Measurements from ENCODE around the gene PIK3IP1.

The PIK3IP1 gene

DNA sequence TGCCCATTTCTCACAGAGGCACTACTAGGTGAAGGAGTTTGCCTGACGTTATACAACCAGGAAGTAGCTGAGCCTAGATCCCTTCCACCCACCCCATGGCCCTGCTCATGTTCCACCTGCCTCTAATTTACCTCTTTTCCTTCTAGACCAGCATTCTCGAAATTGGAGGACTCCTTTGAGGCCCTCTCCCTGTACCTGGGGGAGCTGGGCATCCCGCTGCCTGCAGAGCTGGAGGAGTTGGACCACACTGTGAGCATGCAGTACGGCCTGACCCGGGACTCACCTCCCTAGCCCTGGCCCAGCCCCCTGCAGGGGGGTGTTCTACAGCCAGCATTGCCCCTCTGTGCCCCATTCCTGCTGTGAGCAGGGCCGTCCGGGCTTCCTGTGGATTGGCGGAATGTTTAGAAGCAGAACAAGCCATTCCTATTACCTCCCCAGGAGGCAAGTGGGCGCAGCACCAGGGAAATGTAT is 14.1 kb downstream of the PIK3IP1 start:
- DNase-seq = no peak

DNA sequence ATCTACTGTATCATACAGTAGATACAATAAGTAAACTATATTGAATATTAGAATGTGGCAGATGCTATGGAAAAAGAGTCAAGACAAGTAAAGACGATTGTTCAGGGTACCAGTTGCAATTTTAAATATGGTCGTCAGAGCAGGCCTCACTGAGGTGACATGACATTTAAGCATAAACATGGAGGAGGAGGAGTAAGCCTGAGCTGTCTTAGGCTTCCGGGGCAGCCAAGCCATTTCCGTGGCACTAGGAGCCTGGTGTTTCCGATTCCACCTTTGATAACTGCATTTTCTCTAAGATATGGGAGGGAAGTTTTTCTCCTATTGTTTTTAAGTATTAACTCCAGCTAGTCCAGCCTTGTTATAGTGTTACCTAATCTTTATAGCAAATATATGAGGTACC is 14.5 kb downstream of the PIK3IP1 start:
- no peak for DNase-seq

DNA sequence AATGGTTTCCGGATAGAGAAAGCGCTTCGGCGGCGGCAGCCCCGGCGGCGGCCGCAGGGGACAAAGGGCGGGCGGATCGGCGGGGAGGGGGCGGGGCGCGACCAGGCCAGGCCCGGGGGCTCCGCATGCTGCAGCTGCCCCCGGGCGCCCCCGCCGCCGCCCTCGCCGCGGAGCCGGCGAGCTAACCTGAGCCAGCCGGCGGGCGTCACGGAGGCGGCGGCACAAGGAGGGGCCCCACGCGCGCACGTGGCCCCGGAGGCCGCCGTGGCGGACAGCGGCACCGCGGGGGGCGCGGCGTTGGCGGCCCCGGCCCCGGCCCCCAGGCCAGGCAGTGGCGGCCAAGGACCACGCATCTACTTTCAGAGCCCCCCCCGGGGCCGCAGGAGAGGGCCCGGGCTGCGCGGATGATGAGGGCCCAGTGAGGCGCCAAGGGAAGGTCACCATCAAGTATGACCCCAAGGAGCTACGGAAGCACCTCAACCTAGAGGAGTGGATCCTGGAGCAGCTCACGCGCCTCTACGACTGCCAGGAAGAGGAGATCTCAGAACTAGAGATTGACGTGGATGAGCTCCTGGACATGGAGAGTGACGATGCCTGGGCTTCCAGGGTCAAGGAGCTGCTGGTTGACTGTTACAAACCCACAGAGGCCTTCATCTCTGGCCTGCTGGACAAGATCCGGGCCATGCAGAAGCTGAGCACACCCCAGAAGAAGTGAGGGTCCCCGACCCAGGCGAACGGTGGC is 15.7 kb downstream of the PIK3IP1 start:
- no peak for DNase-seq

DNA sequence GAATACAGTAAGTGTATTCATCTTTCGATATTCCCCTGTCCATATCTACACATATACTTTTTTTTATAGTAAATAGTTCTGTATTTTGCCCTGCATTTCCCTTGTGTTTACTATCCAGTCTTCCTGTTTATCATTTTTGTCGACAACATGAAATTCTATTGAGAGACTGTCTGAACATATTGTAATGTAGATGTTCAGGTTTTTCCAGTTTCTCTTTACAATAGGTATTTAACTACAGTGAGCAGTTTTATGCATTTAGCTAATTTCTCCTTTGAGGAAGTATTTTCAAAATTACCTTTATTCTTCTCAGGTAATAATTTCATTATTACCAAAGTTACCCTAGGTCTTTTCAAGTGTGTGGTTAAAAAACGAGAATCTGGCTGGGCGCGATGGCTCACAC is 16.7 kb downstream of the PIK3IP1 start:
- DNase-seq = no peak

DNA sequence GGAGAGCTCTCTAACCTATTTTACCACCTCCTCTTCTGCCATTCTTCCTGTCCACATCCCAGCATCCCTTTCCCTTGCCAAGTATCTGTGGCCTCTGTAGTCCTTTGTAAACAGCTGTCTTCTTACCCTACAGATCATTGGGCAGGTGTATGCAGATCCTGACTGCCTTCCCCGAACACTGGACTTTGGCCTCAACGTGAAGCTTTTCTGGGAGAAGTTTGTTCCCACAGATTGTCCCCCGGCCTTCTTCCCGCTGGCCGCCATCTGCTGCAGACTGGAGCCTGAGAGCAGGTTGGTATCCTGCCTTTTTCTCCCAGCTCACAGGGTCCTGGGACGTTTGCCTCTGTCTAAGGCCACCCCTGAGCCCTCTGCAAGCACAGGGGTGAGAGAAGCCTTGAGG is 17.3 kb downstream of the PIK3IP1 start:
- no peak for DNase-seq

DNA sequence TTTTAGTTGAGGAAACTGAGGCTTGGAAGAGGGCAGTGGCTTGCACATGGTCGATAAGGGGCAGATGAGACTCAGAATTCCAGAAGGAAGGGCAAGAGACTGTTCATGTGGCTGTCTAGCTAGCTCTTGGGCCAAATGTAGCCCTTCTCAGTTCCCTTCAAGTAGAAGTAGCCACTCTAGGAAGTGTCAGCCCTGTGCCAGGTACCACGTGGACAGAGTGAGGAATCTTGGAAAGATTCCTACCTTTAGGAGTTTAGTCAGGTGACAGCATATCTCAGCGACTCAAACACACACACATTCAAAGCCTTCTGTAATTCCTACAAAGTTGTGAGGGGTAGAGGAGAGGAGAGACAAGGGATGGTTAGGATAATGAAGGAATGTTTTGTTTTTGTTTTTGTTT is 18.3 kb downstream of the PIK3IP1 start:
- no peak for DNase-seq

DNA sequence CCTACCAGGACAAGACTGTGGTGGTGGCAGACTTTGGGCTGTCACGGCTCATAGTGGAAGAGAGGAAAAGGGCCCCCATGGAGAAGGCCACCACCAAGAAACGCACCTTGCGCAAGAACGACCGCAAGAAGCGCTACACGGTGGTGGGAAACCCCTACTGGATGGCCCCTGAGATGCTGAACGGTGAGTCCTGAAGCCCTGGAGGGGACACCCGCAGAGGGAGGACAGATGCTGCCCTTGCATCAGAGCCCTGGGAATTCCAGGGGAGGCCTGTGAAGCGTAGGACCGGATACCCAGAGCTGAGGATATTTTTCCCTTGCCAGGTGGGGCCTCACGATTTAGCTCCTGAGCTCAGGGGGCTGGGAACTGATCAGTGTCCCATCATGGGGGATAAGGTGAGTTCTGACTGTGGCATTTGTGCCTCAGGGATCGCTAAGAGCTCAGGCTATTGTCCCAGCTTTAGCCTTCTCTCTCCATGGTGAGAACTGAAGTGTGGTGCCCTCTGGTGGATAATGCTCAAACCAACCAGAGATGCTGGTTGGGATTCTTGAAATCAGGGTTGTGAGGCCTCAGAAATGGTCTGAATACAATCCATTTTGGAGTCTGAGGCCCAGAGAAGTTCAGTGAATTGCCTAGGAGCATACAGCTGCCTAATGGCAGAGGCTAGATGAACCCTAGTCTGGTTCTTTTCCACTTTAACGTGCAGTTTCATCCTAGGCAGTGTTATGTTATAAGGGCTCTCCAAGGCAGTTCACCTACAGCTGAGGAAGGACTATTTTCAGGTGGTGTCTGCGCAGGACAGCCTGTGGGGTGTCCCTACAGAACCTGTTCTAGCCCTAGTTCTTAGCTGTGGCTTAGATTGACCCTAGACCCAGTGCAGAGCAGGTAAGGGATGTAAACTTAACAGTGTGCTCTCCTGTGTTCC is 19.5 kb downstream of the PIK3IP1 start:
- DNase-seq = peak; percentile 58

DNA sequence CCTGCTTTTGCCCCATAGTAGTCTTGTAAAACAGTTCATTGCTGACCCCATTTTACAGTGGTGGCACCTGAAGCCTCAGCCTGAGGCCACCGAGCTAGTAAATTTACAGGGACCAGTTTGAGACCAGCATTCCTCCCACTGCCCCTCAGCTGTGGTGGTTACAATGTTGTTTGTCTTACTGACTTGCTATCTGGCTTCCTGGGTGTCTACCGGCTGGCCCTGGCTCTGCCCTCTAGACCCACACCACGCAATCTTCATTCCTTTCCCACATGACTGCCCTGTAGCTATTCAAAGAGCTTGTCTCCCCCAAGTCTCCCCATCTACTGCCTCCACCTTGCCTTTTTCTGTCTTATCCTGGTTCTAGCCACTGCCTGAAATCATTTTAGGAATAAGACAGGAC is 20.8 kb downstream of the PIK3IP1 start:
- no peak for DNase-seq

DNA sequence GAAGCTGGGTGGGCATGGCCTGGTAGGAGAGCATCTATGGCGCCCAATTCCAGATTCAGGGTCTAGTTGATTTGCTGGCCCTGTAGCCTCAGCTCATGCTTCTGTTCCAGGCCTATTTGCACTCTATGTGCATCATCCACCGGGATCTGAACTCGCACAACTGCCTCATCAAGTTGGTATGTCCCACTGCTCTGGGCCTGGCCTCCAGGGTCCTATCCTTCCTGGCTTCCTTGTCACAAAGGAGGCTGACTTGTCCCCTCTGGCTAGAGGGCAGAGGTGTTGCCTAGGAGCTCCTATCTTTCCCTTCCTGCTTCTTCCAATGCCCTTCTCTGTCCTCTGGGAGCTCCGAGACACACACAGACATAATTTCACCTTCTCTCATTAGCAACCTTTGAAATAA is 21.3 kb downstream of the PIK3IP1 start:
- DNase-seq = no peak

DNA sequence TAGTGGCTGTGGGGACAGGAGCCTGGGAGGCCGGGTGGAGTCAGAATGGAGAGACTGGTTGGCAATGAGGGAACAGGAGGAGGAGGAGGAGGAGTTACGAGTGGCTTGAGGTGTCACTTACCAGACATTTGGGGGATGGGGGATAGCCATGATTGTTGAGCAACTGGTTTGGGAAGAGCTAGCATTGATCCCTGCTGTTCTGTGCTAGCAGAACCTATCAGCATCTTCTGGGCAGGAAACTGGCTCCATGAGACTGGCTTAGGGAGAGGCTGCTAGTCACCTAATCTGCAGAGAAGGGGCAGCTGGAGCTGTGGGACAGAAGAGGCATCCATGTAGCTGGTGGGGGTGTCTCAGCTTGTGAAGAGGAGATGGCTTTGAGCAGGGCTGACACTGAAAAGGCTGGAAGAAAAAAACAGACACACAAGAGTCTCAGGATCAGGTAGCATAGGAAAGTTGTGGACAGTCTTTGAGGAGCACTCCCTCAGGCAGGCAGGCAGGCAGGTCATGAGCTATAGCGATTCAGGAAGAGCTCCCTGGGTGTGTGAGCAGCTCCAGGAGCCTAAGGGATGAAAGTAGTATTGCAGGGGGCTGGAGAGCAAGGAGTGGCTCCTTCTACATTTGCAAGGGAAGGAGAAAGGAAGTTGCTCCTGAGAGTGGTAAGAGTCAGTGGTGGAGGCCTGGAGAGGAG is 22.3 kb downstream of the PIK3IP1 start:
- no peak for DNase-seq

DNA sequence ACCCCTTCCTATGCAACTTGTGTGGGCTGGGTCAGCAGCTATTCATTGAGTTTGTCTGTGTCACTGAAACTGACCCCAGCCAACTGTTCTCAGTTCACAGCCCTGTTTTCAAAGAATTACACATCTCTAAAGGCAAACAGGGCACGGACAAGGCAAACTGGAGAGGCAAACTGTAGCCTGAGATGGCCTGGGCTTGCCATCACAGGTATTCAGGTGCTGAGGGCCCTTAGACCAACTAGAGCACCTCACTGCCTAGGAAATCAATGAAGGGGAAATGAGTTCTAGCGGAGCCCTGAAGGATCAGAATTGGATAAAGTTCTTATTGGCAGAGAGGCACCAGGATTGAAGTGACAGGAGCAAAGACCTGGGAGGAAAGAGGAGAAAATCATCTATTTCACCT is 24.0 kb downstream of the PIK3IP1 start:
- no peak for DNase-seq

DNA sequence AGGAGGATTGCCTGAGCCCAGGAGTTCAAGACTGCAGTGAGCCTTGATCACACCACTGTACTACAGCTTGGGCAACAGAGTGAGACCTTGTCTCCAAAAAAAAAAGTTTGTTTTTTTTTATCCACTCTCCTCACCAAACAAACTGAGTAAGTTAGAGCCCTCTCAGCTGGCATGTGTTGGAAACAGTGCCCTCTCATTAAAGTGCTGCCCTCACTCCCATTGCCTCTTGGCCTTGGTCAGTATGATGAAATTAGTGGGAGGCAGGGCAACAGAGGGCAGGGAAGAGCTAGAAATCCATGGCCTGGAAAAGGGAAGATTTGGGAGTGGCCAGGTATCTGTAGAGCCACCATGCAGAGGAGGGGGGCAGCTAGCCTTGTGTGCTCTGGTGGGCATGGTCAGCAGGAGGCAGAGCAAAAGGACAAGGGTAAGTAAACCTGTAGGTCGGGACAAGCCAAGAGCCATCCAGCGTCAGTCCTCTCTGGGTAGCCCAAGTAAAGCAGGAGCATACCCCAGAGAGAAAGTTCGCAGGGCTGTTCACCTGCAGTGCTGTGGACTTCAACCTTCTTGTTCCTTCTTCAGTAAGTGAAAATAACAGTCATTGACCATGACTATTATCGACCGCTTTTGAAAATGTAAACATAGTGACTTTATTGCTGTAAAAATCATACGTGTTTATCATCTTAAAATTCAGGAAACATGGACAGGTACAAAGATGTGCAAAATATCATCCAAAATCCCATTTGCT is 28.2 kb downstream of the PIK3IP1 start:
- DNase-seq = no peak

DNA sequence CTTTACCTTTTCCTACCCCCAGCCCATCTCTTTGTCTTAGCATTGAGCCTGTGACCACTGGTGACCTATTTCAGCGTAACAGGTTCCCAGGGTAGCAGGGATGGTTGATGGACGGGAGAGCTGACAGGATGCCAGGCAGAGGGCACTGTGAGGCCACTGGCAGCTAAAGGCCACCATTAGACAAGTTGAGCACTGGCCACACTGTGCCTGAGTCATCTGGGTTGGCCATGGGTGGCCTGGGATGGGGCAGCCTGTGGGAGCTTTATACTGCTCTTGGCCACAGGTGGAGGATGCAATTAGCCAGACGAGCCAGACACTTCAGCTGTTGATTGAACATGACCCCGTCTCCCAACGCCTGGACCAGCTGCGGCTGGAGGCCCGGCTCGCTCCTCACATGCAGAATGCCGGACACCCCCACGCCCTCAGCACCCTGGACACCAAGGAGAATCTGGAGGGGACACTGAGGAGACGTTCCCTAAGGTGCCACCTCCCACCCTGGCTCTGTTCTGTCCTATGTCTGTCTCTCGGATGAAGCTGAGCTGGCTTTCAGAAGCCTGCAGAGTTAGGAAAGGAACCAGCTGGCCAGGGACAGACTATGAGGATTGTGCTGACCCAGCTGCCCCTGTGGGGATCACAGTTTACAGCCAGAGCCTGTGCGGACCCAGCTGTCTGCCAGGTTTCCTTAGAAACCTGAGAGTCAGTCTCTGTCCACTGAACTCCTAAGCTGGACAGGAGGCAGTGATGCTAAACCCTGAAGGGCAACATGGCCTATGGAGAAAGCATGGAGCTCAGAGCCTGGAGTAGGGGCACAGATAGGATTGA is 29.8 kb downstream of the PIK3IP1 start:
- no peak for DNase-seq

DNA sequence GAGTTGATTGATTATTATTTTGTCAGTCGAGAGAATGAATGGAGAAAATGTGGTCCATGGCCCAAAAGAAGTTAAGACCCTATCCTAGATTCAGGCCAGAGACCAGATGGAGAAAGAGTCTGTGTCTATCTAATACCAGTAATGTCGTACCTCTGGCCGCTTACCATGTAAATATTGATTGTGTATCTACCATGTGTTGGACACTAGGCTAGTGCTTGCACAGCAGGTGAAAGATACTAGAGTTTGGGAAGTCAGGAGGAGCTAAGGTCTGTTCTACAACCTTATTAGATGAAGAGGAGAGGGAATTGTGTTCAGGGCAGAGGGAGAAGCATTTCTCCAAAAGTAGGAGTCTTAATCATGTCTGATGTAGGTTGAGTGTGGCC is 31.8 kb downstream of the PIK3IP1 start:
- no peak for DNase-seq

DNA sequence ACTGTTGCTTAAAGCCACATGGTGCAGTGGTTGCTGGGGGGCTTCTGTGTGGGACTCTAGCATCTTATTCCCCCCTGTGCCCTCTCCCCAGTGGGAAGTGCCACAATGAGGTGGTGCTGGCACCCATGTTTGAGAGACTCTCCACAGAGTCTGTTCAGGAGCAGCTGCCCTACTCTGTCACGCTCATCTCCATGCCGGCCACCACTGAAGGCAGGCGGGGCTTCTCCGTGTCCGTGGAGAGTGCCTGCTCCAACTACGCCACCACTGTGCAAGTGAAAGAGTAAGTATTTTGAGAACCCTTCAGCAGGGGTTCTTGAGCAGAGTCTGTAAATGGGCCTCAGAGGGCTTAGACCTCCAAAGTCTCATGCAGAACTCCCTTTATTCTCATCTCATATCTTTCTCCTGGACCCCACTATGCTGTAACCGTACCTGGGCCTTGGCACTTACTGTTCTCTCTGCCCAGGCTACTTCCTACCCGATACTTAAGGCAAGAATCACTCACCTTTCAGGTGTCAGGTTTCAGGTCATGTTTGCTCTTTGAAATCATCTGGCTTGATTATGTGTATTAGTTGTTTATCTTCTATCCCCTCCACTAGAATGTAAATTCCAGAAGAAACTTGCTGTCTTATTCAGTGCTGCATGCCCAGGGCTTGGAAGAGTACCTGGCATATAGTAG is 32.4 kb downstream of the PIK3IP1 start:
- DNase-seq = no peak

DNA sequence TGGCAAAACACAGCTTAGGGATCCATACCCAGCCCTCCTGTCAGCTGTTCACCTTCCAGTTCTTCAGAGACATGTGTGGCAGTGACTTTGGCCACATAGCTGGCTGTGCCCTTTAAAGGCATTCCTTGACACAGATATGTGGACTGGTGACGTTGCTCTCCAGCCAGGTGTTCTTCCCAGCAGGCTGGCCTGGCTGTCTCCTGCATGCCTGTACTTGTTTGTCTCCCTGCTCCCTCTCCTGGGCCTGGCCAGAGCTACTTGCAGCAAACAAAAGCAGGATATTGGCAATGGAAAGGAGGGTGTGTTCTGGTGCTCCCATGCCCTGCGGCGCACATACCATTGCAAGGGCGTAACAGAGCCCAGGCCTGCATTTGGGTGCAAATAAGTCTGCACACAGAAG is 38.3 kb downstream of the PIK3IP1 start:
- no peak for DNase-seq

DNA sequence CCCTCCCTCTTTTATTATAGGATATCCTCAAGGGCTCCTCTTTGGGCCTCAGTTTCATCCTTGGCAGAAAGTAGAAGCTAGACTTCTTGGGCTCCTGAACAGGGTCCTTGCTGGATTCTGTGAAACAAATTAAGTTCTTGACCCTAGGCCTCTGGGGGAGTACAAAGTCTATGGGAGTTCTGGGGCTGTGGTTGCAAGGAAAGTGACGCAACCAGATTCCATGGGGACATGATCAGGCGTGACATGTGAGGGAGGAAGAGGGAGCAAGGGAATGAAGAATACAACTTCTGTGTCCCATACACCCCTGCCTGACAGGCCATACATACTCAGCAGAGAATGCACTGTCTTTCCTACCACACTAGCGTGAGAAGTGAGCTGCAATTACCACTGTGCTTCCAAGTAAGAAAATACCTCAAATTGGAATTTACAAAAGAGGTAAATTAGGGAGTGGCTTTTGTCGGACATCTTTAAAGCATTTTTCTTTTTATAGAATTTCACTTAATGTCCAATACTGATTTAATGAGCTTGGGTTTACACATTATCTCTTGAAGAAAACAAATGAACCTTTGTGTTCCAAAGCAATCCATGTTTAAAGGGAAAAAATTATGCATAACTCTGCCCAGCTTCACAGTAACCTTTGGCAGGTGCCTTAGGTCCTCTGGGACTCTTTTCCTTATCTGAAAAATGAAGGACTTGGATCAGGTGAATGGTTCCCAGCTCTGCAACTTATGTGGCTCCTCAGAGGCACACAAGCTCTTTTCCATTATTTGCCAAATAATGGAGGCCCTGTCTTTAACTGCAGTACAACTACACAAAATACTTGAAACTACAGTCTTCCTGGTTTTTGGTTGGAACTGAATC is 41.3 kb downstream of the PIK3IP1 start:
- DNase-seq = no peak

DNA sequence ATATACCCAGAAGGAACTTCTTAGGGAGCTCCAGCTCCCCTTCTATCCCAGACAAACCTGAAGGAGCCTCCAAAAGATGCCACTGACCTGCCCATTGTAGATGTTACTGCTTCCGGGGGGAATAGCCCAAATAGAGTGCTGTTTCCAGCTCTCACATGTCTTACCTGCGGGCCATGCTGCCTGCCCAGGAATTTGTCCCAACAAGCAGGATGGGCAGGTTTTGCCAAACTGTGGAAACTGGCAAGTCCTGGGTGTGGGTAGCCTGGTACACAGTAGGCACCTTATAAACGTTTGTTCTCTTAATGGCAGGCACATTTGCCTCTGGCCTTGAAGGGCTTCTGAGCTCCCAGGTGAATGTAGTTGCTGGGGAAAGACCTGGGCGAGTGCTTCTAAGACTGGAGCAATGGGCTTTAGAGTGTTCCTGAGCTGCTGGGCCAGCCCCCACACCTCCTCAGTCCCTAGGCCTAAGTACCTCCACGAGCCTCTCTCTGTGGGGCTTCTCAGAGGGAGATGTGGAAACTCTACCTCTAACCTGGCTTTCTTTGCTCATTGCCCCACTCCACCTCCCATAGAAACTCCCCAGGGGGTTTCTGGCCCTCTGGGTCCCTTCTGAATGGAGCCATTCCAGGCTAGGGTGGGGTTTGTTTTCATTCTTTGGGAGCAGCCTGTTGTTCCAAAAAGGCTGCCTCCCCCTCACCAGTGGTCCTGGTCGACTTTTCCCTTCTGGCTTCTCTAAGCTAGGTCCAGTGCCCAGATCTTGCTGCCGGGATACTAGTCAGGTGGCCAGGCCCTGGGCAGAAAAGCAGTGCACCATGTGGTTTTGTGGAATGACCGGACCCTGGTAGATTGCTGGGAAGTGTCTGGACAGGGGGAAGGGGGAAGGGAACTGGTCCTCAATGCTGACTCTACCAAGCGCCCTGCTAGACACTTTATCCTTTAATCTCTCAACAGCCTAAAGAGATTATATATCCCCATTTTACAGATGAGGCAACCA is 43.0 kb downstream of the PIK3IP1 start:
- no peak for DNase-seq

DNA sequence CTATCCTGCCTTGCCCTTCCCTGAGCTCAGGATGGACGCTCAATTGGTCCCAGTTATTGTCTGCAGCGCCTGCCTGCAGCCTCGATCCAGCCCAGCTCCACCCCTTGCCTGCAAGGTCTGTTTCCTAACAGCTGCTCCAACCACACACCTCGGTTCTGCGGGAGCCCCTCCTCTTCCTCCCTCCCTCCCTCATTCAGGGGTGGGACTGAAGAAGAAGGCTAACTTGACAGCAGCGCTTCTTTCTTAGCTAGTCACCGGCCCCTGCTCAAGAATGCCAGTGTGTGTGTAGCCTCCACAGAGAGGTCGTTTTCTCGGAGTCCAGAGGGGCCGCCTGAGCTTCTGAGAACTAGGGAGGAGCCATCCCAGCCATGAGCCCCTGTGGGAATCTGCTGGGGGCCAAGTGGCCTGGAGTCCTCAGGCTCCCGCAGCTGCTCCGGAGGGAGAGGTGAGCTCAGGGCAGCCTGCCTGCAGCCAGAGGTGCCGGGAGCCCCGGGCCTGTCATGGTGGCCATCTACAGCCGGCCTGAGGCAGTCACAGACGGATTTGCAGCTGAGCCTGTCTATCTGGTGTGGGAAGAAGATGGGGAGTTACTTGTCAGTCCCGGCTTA is 44.0 kb downstream of the PIK3IP1 start:
- DNase-seq = peak; percentile 64

Data from CD4-positive, alpha-beta T cell treated with Interleukin-4 for 4 hours (primary cell).